Renal cortex interstitium (tissue), 11 donors: Measurements from ENCODE around the gene EXOC6B. TPM values are rescaled to one million over a fixed set of nuclear protein-coding genes. Genes with fewer than 3 reads are reported as not detected.

Experiments used
- DNase-seq, 11 donors: peaks; one replicate each; pipeline ENCODE4 v3.0.0-alpha.2; 2013; ENCODE audit warnings: low read depth in 9 of 11, low spot score in 4 of 11; ENCODE audit errors: extremely low read depth in 1 of 11
- polyA plus RNA-seq, 3 donors: library from polyadenylated mRNA; unstranded; fragments of 120-200 nt; gene quantifications; one replicate each; pipeline ENCODE4 v1.2.1, GENCODE V29; 2013; ENCODE audit not compliant: insufficient read length in 3 of 3

The EXOC6B gene
- polyA plus RNA-seq, 3 donors, result 22.2 to 24.2 (median 22.7) TPM

- DNase-seq, result no peak
Observed at GRCh38 chr2:72803151-72803550, 22.7 kb downstream of the EXOC6B start.

- DNase-seq, result no peak
Observed at GRCh38 chr2:72800492-72800891, 25.3 kb downstream of the EXOC6B start.

- no peak for DNase-seq
Observed at GRCh38 chr2:72797740-72798139, 28.1 kb downstream of the EXOC6B start.

- DNase-seq, result no peak
Observed at GRCh38 chr2:72796766-72797165, 29.1 kb downstream of the EXOC6B start.

- DNase-seq, result no peak
Observed at GRCh38 chr2:72794572-72794971, 31.3 kb downstream of the EXOC6B start.

- no peak for DNase-seq
Observed at GRCh38 chr2:72793798-72794440, 31.9 kb downstream of the EXOC6B start.

- no peak for DNase-seq
Observed at GRCh38 chr2:72789241-72789640, 36.6 kb downstream of the EXOC6B start.

GRCh38 chr2:72788756-72789155 lies 37.1 kb downstream of the EXOC6B start:
- no peak for DNase-seq

GRCh38 chr2:72785517-72785916 lies 40.3 kb downstream of the EXOC6B start:
- DNase-seq, result no peak

- no peak for DNase-seq
Observed at GRCh38 chr2:72782520-72782919, 43.3 kb downstream of the EXOC6B start.

GRCh38 chr2:72781480-72781879 lies 44.4 kb downstream of the EXOC6B start:
- DNase-seq, result peak in 1 of 11 donors; percentile 14

GRCh38 chr2:72780477-72780876 lies 45.4 kb downstream of the EXOC6B start:
- peak in 1 of 11 donors; percentile 17 for DNase-seq

GRCh38 chr2:72779495-72779894 lies 46.3 kb downstream of the EXOC6B start:
- no peak for DNase-seq

- no peak for DNase-seq
Observed at GRCh38 chr2:72778410-72778809, 47.4 kb downstream of the EXOC6B start.

GRCh38 chr2:72770879-72771461 lies 54.9 kb downstream of the EXOC6B start:
- DNase-seq, result peak in 10 of 11 donors; percentile 35 to 79 (median 54)

GRCh38 chr2:72765997-72766609 lies 59.7 kb downstream of the EXOC6B start:
- DNase-seq, result no peak

GRCh38 chr2:72762276-72762675 lies 63.6 kb downstream of the EXOC6B start:
- no peak for DNase-seq

GRCh38 chr2:72759755-72760154 lies 66.1 kb downstream of the EXOC6B start:
- DNase-seq, result no peak

GRCh38 chr2:72757177-72757775 lies 68.6 kb downstream of the EXOC6B start:
- DNase-seq, result peak in 5 of 11 donors; percentile 17 to 38 (median 33)
